A549 (cell line): ENCODE results near the gene SARM1. TPM values are rescaled to one million over a fixed set of nuclear protein-coding genes. Genes with fewer than 3 reads are reported as not detected.
A peak's percentile ranks its signal among the peaks of the same experiment; 100 is the strongest.

Source experiments
- ATAC-seq, 2 experiments: fragments of 200-7000 bp in 1 of 2; fragments of >200 bp in 1 of 2; cut with Nextera tagmentation in 1 of 2; cut with Tn5 transposase in 1 of 2; 3 replicates each; pipeline versions ENCODE4 v1.8.0 to v1.9.1; 2018 to 2020; ENCODE audit warnings: mild to moderate bottlenecking in 1 of 2, moderate library complexity in 1 of 2
- CTCF ChIA-PET: fragments of 300-600 bp; sonication (Branson Sonifier 250); formaldehyde crosslinking; extraction: SDS; loops from one replicate; lab custom pipeline; 2021; ENCODE audit warnings: antibody characterized with exemption, inconsistent platforms; lab: Yijun Ruan, JAX
- POLR2A ChIA-PET: fragments of 350-600 bp; formaldehyde crosslinking; extraction: SDS; loops from one replicate; lab custom pipeline; 2021; ENCODE audit warnings: antibody characterized with exemption, inconsistent platforms; lab: Yijun Ruan, JAX
- DNase-seq, 2 experiments: peaks; one replicate each; pipeline versions ENCODE4 v3.0.0 to v3.0.0-alpha.2; 2011 to 2016; ENCODE audit warnings: low read depth in 1 of 2, low spot score in 1 of 2
- FAIRE-seq: peaks from 2 replicates; lab custom pipeline; 2011; peaks lifted over from hg19 to GRCh38; lab: Jason Lieb, UNC
- H3K27ac ChIP-seq, 2 experiments: fragments of >200 bp; sonication (Bioruptor Twin); formaldehyde crosslinking; 3 replicates each; pipeline ENCODE4 v1.5.1; 2016 to 2017
- H3K4me1 ChIP-seq: fragments of >200 bp; sonication (Bioruptor Twin); formaldehyde crosslinking; 3 replicates; pipeline ENCODE4 v1.6.1; 2016
- H3K4me2 ChIP-seq: fragments of >200 bp; sonication (Bioruptor Twin); formaldehyde crosslinking; 3 replicates; pipeline ENCODE4 v1.6.1; 2016
- H3K4me3 ChIP-seq: fragments of >200 bp; sonication (Bioruptor Twin); formaldehyde crosslinking; 3 replicates; pipeline ENCODE4 v1.5.1; 2016
- H3K9me3 ChIP-seq: fragments of >200 bp; sonication (Bioruptor Twin); formaldehyde crosslinking; 3 replicates; pipeline ENCODE4 v1.6.1; 2016
- BCL3 ChIP-seq: fragments of >200 bp; sonication (Bioruptor Twin); formaldehyde crosslinking; IDR thresholded peaks from 3 replicates; pipeline ENCODE4 v1.6.1; 2016
- E2F6 ChIP-seq: IDR thresholded peaks from 2 replicates; pipeline ENCODE4 v1.6.1; 2012; ENCODE audit warnings: low read depth, borderline replicate concordance
- EHMT2 ChIP-seq: fragments of 200-600 bp; sonication (generic); IDR thresholded peaks from 2 replicates; pipeline ENCODE4 v1.6.1; 2016; ENCODE audit warnings: antibody characterized with exemption, low read depth, mild to moderate bottlenecking, moderate library complexity
- ELK1 ChIP-seq: fragments of 150-350 bp; IDR thresholded peaks from 2 replicates; pipeline ENCODE4 v1.6.1; 2014; ENCODE audit warnings: low read depth, mild to moderate bottlenecking, low read length
- EP300 ChIP-seq, 2 experiments: fragments of >200 bp; sonication (Bioruptor Twin); formaldehyde crosslinking; IDR thresholded peaks; 2 replicates in 1 of 2; 3 replicates in 1 of 2; pipeline ENCODE4 v1.6.1; 2016 to 2017
- FOSB ChIP-seq: fragments of 250-450 bp; sonication (Bioruptor Pico); IDR thresholded peaks from 2 replicates; pipeline ENCODE4 v1.5.0; 2020; ENCODE audit warnings: mild to moderate bottlenecking, moderate library complexity
- HDAC2 ChIP-seq: fragments of 200-600 bp; sonication (generic); IDR thresholded peaks from 2 replicates; pipeline ENCODE4 v1.6.1; 2016
- JUN ChIP-seq, 2 experiments: fragments of >200 bp; sonication (Bioruptor Twin); formaldehyde crosslinking; IDR thresholded peaks; 2 replicates in 1 of 2; 3 replicates in 1 of 2; pipeline ENCODE4 v1.6.1; 2016 to 2017
- KDM5A ChIP-seq: fragments of 200-600 bp; sonication (generic); IDR thresholded peaks from 2 replicates; pipeline ENCODE4 v1.6.1; 2016; ENCODE audit warnings: antibody characterized with exemption, mild to moderate bottlenecking
- MAFK ChIP-seq: fragments of 450-650 bp; IDR thresholded peaks from 2 replicates; pipeline ENCODE4 v1.6.1; 2014; ENCODE audit not compliant: partially characterized antibody
- MAX ChIP-seq: IDR thresholded peaks from 2 replicates; pipeline ENCODE4 v1.6.1; 2012
- MYC ChIP-seq: IDR thresholded peaks from 2 replicates; pipeline ENCODE4 v1.6.1; 2012; ENCODE audit warnings: mild to moderate bottlenecking, inconsistent platforms, low read length, improper control_type of control experiment, borderline replicate concordance
- NFE2L2 ChIP-seq: fragments of 150-350 bp; conservative IDR thresholded peaks from 2 replicates; pipeline ENCODE4 v1.6.1; 2014; ENCODE audit warnings: low read length
- PHF8 ChIP-seq: fragments of 200-600 bp; sonication (generic); IDR thresholded peaks from 2 replicates; pipeline ENCODE4 v1.6.1; 2016; ENCODE audit warnings: low read depth, mild to moderate bottlenecking, antibody characterized with exemption, moderate library complexity, borderline replicate concordance
- POLR2A ChIP-seq: IDR thresholded peaks from 2 replicates; pipeline ENCODE4 v1.6.1; 2012; ENCODE audit warnings: mild to moderate bottlenecking, low read length
- RAD21 ChIP-seq, 2 experiments: fragments of >200 bp in 1 of 2; sonication (Bioruptor Twin) in 1 of 2; formaldehyde crosslinking in 1 of 2; IDR thresholded peaks in 1 of 2; conservative IDR thresholded peaks in 1 of 2; 2 replicates in 1 of 2; 3 replicates in 1 of 2; pipeline ENCODE4 v1.6.1; 2012 to 2018; ENCODE audit warnings: inconsistent platforms in 1 of 2
- SMC3 ChIP-seq: fragments of >200 bp; sonication (Bioruptor Twin); formaldehyde crosslinking; IDR thresholded peaks from 3 replicates; pipeline ENCODE4 v1.6.1; 2018; ENCODE audit warnings: inconsistent platforms
- TFCP2L1 ChIP-seq: fragments of 250-450 bp; sonication (Bioruptor Pico); IDR thresholded peaks from 2 replicates; pipeline ENCODE4 v1.5.0; 2021; ENCODE audit warnings: mild to moderate bottlenecking
- TP53 ChIP-seq: fragments of 250-450 bp; sonication (Bioruptor Pico); IDR thresholded peaks from 2 replicates; pipeline ENCODE4 v1.5.0; 2021; ENCODE audit warnings: mild to moderate bottlenecking, moderate library complexity
- USF2 ChIP-seq: fragments of 450-650 bp; IDR thresholded peaks from 2 replicates; pipeline ENCODE4 v1.6.1; 2014; ENCODE audit warnings: antibody characterized with exemption
- ZNF302 ChIP-seq: fragments of 250-450 bp; sonication (Bioruptor Pico); IDR thresholded peaks from 2 replicates; pipeline ENCODE4 v1.9.0; 2021; ENCODE audit warnings: inconsistent platforms, mild to moderate bottlenecking, moderate library complexity
- WGBS: methylation state at CpG from one replicate; pipeline ENCODE4 v1.1.6; 2017; ENCODE audit errors: missing lambda C conversion rate; 5-methylcytosine and 5-hydroxymethylcytosine counted together
- polyA plus RNA-seq, 4 experiments: library from polyadenylated mRNA; depleted of rRNA in 3 of 4; stranded (reverse); fragments of >200 nt; fragmentation: RNase III in 1 of 4; extraction: RNeasy Plus Mini Kit Qiagen cat#74134 plus additional on column Dnase treatment in 1 of 4; gene quantifications; 2 replicates in 3 of 4; 3 replicates in 1 of 4; pipeline ENCODE4 v1.2.3, GENCODE V29; 2011 to 2017

The SARM1 gene
- polyA plus RNA-seq, 2 of the 4 experiments (the other 2 are of a cell fraction) = 4.0 to 6.9 TPM

- H3K4me3 ChIP-seq = no peak overlapping the region
- CTCF ChIA-PET = interaction anchor here (2.1 kb wide), 1 partner anchor 14 kb away, joined by 8 read pairs; the partner anchor contains the start of genes IFT20 and TNFAIP1
- no peak for ATAC-seq
- no peaks in the 10 kb centered on the region for H3K4me1 ChIP-seq
- H3K4me2 ChIP-seq = no peak overlapping the region
- DNase-seq = no peak
- TF ChIP-seq JUN (IDR thresholded peaks at IDR 0.05) = no peak
- TF ChIP-seq TP53 (CRISPR knock-in tag) = no peak
- TF ChIP-seq, all 56 proteins: peak for 0
- POLR2A ChIA-PET = interaction anchor here (0.9 kb wide), 1 partner anchor 15 kb away, joined by 3 read pairs; the partner anchor contains the start of genes IFT20 and TNFAIP1
- Histone ChIP-seq H3K27ac (no peak overlapping the region), H3K9me3 (no peaks in the 10 kb centered on the region)
- FAIRE-seq = no peak
- WGBS = 91% methylated on average over 7 of the region's 7 CpGs
These were observed 21.2 kb upstream of the SARM1 start for GRCh38 chr17:28350271-28350670.

- peak within 1 kb of the TSS; percentile 93 to 96 for H3K27ac ChIP-seq
- H3K4me1 ChIP-seq = peaks cover 16% of the 10 kb centered on the region
- H3K4me3 ChIP-seq = peak within 1 kb of the TSS; percentile 84
- ATAC-seq (peak; percentile 98 to 100), FAIRE-seq (no peak), DNase-seq (peak; percentile 93 to 96)
- H3K4me2 ChIP-seq = peak within 1 kb of the TSS; percentile 97
- TF ChIP-seq NFE2L2 (no peak), SMC3 (peak; percentile 39; the same call in 1 of the 3 replicates), BCL3 (peak; percentile 94; the same call in 2 of the 3 replicates), MYC (peak; percentile 28; the same call in 1 of the 2 replicates), POLR2A (peak; percentile 93), EHMT2 (no peak), JUN (IDR thresholded peaks at IDR 0.05) (peak; percentile 84 to 98), FOSB (no peak), HDAC2 (peak; percentile 95; the same call in 1 of the 2 replicates), PHF8 (peak; percentile 97), USF2 (peak; percentile 92), KDM5A (peak; percentile 100), E2F6 (0 out of 2 replicates have a peak, but pooled peaks have one; percentile 9), TFCP2L1 (CRISPR knock-in tag) (0 out of 2 replicates have a peak, but pooled peaks have one; percentile 50), ZNF302 (CRISPR knock-in tag) (no peak), EP300 (IDR thresholded peaks at IDR 0.05) (peak in 1 of 2 experiments; percentile 30; a peak in 1 of 5 replicates), MAX (peak; percentile 70), RAD21 (conservative IDR thresholded peaks at IDR 0.05 in 1 of 2, IDR thresholded peaks at IDR 0.05 in 1 of 2) (peak in 1 of 2 experiments; percentile 51; a peak in 3 of 5 replicates), MAFK (no peak), ELK1 (peak; percentile 81; the same call in 1 of the 2 replicates)
- no peaks in the 10 kb centered on the region for H3K9me3 ChIP-seq
- ChIA-PET POLR2A (interaction anchor here (0.6 to 2.9 kb wide), 27 partner anchors 8 to 316 kb away, joined by 3 to 65 read pairs (median 6); partner anchors contain the start of genes IFT20, PIGS, SARM1 and TMEM97), CTCF (interaction anchor here (0.7 to 5.9 kb wide), 8 partner anchors 11 to 108 kb away, joined by 3 to 35 read pairs (median 8); partner anchors contain the start of genes IFT20, TNFAIP1 and VTN)
- WGBS = 2% methylated on average over 50 of the region's 80 CpGs
These were observed 14.2 kb upstream of the SARM1 start, which contains the start of gene POLDIP2 for GRCh38 chr17:28357061-28357900. POLDIP2 (minus strand) TSS chr17:28357527; CDS start chr17:28357448, 79 bp downstream.
